Activated T-helper 1 cell treated with anti-CD3 and anti-CD28 coated beads, Interleukin-2, amount 50 U/mL, for 16 hours (primary cell): ENCODE data around the gene MEF2C.

Experiments used
- DNase-seq, 2 donors: peaks; one replicate each; pipeline ENCODE4 v3.0.0-alpha.2; 2020; ENCODE audit warnings: low read depth in 1 of 2, low spot score in 1 of 2

The MEF2C gene

DNA sequence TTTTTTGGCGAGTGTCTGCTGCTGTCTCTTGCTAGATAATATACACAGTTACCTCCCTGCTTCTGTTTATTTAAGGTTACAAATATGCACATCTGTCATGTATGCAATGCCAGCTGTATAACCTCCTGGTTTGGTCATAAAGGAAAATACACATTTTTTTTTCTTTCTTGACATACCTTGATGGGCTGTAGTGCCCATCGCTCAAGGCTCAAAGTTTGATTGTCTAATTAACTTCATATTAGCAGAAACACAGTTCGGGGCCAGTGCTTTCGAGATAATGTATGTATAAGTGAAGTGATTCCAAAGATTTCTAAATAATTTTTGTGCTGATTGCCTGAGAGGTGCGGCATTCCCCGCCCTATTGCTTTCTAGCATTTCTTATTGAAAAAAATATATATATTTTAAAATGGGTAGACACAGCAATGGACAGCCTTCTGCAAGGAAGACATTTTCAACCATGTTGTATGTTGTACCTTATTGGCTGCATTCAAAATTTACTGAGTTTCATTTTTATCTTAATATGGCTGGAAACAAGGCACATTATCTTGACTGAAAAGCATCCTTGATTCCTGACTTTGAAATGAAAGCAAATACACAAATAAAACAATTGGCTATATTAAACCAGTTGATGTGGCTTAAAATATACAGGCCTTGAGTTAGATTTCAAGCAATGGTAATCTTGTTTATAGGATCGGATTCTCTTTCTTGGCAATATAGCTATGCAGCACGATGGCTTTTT, 206.2 kb downstream of the MEF2C start:
- no peak for DNase-seq

DNA sequence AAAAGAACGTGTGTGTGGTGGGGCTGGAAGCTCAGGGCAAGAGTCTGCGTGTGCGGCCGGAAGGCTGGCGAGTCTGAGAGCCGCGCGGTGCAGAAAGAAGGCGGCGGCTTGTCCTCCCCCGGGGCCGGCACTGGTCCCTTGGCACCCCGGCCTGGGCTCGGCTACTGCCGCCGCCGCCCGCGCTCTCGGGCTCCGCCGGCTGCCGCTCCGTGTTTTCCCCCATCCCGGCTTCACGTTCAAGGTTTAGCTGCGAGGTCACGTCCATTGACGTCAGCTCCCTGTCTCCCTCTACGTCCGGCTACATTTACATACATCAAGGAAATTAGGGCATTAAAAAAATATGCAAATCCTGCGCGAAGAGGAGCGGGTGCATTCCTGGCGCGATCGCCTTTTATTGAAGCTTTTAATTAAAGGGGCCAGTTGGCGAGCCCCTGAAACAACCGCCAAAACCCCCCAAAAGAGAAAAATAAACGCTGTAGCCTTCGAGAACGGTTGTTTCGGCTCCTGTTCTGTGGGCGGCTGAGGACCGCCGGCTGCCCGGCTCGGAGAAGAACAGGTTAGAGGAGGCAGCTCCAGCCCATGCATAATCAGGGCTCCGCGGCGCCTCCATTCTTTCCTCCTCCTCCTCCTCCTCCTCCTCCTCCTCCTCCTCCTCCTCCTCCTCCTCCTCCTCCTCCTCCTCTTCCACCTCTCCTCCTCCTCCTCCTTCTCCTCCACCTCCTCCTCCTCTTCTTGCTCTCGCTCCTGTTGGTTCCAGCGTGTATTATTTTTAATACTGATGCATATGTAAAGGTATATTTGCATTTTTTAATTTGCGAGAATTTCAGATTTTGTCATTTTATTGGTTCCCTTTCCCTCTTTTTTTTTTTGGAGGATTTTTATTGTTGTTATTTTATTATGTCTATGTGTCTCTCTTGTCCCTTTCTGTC, 207.0 kb downstream of the MEF2C start:
- no peak for DNase-seq

DNA sequence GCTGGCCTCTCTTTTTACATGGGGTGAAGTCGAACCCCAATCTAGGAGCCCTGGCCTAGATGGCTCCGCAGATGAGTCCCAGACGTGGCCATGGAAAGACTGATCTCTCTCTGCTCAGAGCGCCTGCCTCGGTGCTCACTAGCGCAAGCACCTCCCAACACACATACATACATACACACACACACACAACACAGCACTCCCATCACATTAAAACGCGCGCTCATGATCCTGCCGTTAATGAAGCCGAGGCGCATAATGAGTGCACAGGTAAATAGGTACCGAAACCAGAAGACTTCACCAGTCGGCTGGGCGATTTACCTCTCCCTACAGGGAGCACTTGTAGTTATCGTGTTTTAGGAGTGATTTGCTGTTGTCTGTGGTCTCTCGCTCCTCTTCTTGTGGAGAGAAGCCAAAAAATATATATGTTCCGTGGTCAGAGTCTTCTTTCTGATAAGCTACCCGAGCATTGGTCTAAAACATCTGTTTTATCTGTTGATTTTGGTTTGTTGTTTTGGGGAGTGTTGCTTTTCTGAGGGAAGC, 207.7 kb downstream of the MEF2C start:
- no peak for DNase-seq

DNA sequence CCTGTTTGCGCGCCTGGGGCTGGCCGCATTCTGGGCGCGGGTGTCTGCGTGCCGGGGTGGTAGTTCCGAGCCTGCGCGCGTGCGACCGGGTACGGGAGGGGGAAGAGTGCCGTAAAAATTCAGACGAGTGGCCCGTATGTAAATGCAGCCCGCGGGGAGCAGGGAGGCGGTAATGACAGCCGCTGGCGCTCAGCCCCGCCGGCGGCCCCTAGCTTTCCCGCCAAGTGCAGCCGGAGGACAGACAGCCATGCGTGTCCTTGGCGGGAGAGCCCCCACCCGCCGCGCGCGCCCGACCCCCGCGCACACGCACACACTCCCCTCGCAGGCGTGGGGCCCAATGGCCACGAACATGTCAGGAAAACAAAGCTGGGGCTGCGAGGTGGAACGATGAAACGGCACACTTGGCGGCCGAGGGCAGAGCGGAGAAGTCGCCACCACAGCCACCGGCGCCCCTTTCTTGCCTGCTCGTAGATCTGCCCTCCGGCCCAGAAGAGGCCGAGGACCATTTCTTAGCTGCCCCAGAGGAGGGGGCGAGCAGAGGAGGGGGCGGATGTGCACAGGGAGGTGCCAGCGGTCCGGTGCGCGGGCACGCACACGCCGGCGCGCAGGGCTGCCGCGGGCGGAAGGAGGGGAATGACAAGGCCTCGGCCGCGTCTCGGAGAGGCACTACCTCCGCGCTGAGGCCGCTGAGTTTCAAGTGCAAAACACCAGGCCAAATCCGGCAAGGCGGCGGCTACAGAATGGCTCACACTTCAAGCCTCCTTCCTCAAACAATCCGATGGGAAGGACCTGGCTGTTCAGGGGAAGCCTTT, 208.4 kb downstream of the MEF2C start:
- no peak for DNase-seq

DNA sequence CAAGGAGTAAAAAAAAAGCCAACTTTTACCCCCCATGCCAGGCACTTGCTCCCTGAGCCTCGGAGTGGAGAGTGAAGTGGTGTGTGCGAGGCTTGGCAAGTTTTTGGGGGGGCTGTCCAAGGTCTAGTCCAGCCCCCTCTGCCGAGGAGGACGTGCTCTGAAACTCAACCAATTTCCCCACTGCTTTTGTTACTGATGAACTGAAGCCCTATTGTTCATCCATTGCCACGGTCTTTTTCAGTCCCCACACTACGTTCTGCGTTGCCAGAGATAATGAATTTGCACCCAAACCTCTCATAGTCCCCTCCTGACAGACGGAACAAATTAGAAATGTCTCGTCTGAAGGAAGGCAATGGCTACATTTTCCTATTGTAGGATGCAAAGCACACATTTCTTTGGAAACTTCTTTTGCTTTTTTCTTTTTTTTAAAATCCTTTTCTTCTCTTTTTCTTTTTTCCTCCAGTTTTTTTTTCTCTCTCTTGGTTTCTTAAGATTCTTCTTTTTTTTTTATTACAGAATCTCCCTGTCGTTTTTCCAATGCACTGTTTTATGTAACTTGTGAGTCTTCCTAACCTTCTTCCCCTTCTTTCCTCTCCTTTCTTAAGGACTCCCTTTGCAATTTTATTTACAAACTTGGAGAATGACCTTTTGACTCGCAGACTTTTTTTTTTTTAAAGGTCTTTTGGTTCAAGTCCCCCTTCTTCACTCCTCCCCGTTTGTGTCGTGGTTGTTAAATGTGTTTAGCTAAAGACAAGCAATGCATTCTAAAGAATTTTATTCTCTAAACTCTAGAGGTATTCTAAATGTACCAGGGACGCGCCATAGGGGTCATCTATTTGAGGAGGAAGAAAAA, 209.5 kb downstream of the MEF2C start:
- DNase-seq, result no peak

DNA sequence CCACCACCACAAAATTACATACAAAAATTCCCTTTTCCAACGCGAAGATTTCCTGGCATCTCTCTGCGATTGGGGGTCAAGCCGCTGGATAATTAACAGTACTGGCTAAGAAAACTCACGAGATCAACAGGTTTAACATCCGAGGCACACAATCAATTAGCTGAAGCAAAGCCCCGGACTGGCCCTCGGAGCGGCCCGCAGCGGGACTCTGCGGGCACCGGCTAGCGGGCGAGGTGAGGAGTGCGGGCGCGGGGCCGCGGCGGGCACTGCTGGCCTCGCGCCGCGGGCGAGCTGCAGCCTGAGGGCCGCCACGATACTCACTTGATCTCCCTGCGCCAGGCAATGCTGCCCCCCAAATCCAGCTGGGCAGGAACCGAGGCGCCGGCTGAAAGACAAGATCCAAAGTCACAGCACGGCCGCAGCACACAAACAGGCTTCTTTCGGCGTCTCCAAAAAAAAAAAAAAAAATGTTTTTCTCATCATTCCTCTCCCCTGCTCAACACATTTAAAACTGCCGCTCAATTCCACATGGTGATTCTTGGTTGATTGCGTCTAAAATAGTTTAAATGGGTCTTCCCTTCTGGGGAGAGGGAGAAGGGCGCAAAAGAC, 210.2 kb downstream of the MEF2C start:
- DNase-seq, result no peak

DNA sequence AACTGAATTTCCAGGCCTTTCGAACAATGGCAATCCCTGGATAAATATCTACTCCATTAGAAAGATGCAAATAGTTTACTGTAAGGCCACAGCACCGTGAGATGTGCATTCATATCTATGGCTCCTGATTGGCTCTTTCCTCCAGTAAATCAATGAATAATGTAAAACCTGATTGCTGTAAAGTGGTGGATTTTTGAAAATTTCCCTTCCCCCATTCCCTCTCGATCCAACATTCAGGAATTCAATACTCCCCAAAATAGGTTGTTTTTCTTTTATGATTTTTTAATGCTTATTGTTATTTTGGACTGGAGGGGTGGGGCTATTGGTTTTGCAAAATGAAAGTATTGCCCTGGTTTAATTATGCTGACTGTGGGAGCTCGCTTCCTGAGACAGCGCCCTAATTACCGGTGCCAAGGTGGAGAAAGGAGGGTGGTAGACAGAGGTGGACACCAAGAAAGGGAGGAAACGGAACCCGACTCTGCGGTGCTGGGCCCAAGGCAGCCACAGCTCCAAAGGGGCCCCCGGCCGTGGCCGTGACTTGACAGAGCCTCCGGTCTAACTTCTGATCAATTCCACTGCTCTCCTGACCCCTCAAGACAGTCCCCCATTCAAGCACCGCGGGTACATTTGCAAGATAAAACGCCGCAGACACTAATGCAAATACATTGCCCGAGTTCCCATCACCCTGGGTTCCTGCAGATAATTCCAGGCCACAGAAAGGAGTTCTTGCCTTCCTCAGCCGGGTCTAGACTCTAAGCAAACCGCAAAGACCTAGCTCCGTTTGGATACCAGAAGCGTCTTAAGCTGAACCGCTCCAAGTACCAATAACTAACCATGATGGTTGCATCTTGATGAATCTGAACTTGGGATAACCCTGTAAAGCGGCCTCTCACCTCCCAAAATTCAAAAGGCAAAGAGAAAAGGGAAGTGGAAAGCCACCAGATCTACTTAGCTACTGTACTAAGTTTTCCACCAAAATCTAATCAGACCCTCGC, 211.2 kb downstream of the MEF2C start:
- DNase-seq, result no peak

DNA sequence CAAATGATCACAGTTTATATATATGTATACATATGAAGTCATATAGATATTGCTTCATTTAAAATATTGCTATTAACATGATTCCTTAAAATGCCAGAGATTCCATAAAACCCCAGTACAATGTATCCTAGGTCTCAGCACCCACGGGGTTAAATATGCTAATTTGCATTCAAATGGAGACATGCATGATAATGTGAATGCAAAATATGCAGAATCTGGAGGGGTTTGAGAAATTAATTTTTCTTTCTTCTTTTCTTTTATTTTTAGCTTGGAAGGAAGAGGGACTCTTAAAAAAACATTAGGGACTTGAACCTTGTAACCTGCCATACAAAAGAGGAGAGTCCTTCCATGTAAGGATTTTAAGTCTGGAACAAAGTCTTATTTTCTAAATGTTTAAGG, 211.9 kb downstream of the MEF2C start:
- DNase-seq, result no peak

DNA sequence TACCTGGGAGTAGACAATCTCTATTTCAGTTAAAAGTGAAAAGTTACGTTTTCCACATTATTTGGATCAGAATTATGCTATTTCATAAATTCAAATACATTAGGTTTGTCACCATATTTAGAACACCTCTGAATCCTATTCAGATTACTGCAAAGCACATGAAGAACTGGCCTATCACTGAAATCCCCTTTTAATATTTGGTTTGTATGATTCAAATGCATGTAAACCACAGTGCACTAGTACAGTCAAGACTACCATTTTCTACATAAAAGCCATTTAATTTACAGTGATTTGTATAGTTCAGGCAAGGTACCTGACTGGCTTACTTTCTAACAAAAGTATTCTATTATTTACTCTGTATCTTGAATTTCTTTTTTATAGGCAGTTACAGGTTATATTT, 212.5 kb downstream of the MEF2C start:
- no peak for DNase-seq

DNA sequence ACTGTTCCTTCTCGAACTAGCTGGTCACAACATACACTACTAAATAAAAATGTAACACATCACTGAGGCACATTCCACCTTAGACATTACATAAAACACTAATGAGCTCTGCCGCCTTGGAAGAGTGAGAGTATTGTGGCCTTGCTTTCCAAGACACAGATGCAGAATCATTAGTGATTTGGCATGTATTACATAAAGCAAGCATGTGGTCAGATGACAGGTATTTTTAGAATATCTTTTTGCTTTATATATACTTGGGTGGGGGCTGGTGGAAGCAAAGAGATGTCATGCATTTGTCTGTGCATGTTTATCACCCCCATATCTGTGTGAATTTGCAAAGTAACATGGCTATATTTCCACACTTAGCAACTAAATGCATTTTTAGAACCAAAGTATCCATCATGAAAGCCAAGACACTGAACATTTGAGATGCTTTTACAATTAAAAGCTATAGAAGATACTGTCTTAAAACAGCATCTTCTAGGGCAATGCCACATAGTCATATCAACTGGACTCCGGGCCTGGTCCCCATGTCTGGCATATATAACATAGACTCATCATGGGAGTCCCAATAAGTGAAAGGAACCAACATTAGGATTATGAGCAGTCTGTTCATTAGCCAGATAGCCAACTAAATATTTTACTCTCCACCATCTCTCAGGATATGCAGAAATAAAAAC, 213.5 kb downstream of the MEF2C start:
- DNase-seq, result no peak

DNA sequence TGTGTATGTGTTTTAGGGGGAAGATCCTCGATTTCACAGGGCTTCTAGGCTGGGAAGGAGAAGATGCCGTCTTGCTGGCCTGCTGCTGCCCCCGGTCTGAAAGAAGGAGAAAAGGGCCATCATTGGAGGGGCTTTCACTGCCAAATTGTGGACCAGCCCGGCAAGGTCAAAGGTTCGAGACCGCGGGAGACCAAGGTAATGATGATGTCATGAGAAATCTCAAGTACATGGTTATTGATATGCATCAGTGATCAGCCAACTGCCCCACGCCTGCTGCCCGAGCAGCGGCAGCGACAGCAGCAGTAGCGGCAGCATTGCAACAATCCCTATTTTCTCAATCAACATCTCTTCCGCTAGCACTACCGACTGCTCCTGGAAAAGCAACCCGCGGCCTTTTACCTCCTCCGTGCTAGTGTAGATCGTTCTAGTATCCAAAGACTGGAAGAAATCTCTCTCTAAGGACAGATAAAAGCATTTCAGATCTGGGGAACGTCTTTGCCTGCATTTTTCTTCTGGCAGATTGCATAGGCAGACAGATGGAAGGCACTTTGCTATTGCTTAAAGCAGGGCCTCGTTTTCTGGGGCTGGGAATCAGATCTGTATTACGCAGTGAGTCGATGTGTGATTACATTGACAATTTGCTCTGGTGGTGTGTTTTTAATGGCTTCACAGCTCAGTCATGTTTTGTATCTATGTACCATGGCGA, 215.3 kb downstream of the MEF2C start:
- no peak for DNase-seq
